T follicular helper cell (primary cell): ENCODE measurements around the gene PFKFB3.
"Not testable (repeated sequence)": the region's sequence is repeated elsewhere in the genome, so short reads cannot be mapped to it uniquely, and the experiment has no call there.

Experiments used
- DNase-seq: peaks from one replicate; pipeline ENCODE4 v3.0.0-alpha.2; 2020; ENCODE audit warnings: low read depth

The PFKFB3 gene

DNA sequence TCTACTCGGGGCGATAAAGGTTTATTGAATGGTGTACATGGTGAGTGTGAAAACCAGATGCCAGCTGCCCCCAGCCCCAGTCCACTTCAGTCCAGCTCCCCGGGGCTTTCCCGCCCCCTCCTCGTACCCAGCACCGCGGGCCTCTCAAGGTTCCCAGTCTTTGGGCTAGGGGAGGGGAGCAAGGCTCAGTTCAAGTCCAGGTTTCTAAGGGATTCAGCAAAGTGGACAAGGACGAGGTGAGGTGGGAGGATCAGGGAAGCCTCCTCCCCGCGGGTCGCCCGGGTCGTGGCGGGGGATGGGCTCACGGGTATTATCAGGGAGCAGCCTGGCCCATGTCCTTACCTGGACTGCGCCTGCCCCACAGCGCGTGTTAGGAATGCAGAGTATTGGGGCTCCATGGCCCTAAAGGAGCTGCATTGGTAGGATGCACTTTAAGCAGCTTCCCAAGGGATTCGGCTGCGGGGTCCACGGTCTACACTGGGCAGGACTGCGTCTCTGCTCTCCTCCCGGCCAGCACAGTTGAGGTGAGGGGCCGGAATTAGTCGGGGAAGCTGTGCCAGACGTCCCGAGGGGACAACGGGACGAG lies 541 bp upstream of the PFKFB3 start:
- DNase-seq: no peak

DNA sequence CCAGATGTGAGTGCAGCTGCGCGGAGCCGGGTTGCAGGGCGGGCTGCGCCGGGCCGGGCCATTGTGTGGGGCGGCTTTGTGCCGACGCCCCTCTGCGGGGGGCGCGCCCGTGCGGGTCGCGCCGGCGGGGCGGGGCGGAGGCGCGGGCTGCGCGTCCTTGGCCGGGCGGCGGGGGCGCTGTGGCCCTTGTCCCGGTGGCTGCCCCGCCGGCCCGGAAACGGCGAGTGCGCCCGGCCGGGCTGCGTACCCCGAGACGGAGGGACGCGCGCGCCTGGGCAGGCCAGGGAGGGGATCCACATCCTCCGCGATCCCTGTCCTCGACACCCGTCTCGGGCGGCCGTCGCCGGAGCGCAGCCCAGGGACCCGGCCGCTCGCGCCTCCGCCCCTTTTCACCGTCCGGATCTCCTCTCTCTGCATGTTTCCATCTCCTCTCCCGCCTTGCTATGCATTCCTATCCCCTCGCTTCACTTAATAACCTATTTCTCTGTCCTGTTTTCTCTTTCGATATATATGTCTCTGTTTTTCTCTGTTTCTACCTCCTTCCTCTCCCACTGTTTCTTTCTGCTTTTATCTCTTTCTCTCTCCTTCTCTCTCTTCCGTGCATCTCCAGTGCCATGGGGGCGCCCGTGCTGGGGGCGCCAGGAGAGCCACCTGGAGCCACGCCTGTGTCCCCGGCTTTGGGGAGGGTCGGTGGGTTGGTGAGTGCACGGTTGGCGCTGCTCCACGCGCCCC lies 765 bp downstream of the PFKFB3 start:
- peak; percentile 27 for DNase-seq

DNA sequence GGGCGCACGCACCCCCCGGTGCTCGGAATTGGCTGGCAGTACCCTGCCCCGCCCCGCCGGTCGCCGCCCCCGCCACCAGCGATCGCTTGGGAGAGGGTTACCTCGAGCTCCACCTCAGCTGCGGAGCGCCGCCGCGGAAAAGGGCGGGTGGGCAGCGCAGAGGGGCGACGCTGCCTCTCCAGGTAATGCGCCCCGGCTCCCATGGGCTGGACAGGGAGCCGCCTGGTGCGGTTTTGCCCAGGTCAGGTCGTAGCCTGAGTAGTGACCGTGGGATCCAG lies 1.3 kb downstream of the PFKFB3 start:
- peak; percentile 42 for DNase-seq

DNA sequence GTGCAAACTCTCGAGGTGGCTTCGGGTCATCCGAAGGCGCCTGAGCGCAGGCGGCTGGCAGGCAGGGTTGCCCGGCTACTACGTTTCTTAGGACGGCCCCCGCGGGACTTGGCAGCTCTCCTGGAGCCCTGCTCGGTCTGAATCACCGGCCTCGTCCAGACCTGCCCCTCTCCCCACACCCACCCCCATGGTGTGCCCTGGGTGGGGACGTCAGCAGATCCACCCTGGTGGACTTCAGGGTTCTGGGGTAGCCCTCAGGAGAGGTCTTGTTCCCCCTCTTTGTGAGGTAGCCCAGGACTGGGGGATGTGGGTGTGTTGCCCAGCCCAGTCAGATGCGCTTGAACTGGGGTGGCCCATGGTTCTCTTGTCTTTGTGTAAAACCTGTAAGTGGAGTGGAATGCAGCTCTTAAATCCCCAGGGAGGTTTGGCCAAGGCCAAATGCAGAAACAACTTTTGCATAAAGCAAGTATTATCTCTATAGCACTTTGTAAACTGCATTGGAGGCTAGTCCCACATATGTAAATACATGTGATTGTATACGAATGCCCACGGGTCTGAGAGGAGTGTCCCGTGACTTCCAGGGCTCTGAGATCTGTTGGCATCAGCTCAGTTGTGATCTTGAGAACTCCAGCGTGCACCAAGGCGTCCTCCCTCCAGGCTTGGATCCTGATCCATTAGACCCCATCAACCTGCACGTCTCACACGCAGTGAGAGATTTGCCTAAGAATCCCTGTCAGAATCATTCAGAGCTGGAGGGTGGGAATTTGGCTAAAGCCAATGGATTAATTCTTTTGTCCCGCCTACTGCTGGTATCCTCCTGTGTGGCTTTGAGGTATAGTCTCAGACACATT lies 1.8 kb downstream of the PFKFB3 start:
- DNase-seq: no peak

DNA sequence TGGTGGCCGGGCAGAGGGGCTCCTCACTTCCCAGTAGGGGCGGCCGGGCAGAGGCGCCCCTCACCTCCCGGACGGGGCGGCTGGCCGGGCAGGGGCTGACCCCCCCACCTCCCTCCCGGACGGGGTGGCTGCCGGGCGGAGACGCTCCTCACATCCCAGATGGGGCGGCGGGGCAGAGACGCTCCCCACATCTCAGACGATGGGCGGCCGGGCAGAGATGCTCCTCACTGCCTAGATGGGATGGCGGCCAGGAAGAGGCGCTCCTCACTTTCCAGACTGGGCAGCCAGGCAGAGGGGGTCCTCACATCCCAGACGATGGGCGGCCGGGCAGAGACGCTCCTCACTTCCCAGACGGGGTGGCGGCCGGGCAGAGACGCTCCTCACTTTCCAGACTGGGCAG lies 3.8 kb downstream of the PFKFB3 start:
- not testable (repeated sequence) for DNase-seq

DNA sequence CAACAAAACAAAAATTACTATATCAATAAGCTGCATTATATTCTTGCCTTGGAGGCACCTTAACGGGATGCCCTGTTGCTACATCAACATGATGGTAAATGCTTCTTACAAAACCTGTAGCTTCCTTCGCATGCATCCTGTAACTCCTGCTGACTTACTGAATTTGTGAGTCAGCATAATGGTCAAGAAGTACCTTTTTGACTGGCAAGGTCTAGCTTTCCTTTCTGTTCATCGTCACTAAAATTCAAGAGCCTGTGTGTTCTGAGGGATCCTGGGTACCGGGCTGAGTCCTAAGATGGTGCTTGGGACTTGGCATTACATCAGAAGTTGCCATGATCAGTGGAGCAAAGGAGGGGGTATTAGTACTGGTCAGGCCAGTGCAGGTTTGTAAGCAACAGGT lies 4.9 kb downstream of the PFKFB3 start:
- no peak for DNase-seq

DNA sequence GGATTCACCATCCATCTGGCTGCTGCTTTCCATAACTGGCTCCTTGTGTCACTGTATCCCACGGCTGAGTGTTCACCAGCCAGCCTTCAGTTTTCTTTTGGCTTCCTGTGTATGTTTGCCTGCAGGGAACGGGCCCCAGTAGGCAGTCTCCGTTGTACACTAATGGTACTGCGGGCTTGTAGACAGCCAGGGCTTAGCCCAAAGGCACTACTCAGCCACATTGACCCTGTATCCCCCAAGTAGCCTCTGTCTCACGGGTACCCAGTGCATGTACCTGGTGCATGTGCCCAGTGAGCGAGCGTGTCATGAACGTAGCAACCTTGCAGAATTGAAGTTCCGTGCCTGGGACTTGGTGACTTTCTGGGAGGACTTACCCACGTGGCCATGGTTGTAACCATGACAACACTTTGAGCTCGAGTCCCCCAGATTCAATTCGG lies 6.1 kb downstream of the PFKFB3 start:
- DNase-seq: no peak

DNA sequence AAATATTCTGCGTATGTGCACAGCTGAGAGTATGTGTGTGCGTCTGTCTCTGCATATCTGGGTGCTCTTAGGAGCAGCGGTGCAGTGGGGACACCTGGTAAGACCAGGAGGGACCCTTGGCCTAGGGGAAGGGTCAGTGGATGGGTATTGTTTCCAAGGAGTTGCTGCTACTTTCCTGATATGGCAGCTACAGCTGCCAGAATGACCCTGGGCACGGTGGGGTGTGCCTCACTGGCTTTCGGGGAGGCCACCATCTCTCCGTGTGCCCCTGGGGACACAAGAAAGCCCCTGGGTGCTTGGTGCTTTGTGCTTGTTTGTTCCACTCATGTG lies 8.6 kb downstream of the PFKFB3 start:
- DNase-seq: no peak

DNA sequence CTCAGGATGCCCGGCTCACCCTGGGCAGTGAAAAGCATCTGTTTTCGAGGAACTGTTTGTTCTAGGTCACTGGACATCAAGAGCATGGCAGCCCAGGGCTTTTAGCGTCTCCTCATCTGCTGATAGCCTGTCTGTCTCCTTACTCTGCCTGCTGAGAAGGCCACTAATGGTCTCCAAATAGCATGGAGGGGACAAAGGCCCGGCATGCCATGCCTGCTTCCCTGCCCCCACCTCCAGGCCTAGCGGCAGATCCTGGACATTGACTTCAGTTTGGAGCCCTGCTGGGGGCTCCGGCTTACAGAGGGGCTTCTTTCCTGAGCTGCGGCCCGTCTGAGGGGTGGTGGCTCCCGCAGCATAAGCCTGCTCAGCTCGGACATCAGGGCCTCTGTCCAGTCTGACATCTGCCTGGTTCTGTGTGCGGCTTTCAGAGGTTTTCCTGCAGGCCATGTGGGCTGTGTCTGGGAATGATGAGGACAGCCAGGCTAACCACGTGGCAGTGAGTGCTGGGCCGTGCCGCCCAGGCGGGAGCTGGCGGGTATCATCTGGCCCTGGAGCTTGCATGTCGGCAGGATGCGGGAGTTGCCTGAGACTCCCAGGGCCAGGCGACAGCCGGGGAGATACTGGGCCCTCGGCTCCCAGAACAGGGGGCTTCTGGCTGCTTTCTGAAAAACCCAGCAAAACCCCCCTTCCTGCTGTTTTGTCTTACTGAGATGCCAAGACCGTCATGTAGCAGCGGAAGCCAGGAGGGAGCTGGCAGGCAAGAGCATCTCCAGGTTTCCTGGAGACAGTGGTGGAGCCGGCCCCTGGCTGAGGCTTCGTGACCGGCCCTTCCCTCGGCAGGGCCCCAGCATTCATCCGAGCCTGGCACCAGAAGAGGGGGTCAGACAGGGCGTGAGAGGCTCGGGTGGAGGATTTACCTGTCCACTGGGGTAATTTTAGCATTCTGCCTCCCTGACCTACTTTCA lies 9.2 kb downstream of the PFKFB3 start:
- DNase-seq: no peak

DNA sequence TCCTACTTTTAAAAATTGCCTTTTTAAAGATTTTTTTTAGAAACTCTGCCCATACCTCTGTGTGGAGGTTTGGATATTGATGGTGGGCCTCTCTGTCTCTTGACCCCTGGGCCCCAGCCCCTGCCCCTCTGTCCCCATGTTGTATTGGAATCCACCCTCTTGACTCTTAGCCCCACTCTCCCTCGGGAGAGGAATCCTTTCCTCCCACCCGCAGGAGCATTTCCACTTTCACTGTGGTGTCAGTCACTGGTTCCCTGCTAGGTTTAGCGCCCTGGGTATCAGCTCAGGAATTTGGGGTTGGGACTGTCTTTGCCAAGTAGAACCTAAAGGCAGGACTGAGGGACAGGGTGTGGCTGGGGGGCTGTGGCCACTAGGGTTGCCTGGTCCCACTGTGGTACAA lies 10.1 kb downstream of the PFKFB3 start:
- no peak for DNase-seq

DNA sequence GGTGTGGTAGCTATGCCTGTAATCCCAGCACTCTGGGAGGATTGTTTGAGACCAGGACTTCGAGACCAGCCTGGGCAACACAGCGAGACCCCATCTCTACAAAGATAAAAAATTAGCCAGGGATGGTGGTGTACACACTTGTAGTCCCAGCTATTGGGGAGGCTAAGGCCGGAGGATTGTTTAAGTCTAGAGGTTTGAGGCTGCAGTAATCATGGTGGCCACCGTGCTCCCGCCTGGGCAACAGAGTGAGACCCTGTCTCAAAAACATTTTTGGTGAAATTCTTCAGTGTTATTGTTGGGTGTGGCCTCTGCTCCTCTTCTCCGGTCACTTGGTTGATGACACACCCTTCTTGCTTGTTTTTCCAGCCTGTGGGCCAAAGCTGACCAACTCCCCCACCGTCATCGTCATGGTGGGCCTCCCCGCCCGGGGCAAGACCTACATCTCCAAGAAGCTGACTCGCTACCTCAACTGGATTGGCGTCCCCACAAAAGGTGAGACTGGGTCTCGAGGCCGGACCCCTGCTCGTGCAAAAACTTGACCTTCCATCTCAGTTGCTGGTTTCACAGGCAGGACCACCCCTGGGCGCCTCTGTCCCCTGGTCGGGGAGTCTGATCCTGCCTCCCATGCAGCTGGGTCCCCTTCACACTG lies 10.6 kb downstream of the PFKFB3 start:
- no peak for DNase-seq

DNA sequence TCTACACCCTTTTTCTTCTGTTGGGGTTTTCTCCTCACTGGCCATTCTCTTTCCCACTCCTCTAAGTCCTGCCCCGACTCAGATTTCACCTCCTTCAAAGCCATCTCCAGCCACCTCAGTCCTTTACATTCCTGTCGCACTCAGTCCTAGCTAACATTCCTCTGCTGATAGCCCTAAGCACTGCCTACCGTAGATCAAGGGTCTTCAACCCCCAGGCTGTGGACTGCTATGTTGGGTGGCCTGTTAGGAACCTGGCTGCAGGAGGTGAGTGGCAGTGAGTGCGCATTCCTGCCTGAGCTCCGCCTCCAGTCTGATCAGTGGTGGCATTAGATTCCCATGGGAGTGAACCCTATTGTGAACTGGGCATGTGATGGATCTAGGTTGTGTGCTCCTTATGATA lies 11.2 kb downstream of the PFKFB3 start:
- no peak for DNase-seq

DNA sequence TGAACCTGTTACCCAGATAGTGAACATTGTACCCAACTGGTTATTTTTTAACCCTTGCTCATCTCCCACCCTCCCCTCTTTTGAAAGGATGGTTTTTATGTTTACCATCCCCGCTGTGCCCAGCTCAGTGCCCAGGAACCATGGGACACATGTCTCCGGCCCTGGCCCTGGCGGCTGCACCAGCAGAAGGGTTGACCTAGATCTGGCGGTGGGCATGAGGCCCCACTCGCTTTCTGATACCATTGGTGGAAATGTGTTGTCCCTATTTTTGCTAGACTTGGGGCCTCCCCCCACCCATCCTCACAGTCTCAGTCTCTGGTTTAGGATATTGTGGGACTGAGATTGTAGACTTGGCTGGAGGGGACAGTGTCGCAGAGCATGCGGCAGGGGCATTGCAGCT lies 11.9 kb downstream of the PFKFB3 start:
- no peak for DNase-seq

DNA sequence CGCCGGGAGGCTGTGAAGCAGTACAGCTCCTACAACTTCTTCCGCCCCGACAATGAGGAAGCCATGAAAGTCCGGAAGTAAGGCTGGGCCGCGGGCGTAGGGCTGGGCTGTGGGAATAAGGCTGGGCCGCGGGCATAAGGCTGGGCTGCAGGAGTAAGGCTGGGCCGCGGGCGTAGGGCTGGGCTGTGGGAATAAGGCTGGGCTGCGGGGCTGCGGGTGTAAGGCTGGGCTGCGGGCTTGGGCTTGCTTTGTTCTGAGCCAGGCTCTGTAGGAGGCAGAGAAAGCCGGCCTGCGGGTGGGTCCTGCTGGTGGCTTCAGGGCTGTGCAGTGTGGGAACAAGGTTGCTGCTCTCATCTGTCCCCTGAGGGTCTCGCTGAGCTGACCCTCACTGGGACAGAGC lies 12.5 kb downstream of the PFKFB3 start:
- DNase-seq: no peak

DNA sequence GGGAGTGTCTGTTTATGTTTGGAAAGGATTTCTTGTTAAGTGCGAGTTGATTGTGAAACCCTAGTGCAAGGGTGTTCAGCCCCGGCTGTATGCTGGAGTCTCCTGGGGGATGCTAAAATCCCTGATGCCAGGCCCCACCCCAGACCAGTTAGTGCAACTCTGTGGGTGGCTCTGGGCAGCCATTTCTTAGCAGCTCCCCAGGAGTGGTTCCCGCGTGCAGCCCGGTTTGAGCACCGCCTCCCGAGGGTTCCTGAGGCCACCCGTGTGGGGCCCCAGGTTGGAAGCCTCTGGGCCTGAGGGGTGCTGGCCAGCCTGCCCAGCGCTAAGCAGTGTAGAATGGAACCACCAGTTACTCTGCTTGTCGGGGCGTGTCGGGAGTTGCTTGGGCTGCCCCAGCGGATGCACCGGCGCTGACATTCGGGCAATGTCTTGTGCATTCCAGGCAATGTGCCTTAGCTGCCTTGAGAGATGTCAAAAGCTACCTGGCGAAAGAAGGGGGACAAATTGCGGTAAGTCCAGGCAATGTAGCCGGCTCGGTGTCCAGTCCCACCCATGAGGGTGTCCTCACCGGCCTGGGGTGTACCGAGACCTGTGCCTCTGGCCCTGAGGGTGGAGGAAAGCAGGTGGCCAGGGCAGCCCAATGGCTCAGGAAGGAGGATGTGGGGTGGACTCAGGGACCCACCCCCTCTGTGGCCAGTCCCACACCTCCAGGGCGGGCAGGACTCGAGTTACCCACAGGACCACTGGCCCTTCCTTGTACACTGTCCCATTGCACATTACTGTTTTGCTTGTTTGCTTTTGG lies 13.2 kb downstream of the PFKFB3 start:
- DNase-seq: no peak

DNA sequence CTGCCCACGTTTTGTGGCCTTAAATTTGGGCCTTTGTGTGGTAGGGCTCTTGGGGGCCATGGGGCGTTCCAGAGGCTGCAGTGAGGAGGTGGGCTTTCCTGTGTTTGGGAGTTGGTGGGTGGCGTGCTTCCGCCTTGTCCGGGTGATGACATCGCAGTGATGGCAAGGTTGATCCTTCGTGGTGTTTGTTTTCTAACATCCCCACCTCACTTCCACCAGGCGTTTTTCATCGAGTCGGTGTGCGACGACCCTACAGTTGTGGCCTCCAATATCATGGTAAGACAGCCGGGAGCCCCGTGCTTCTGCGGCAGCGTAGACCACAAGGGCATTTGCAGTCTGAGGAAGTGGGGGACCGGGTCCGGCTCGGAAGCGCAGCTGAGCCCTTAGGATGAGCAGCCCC lies 14.2 kb downstream of the PFKFB3 start:
- DNase-seq: no peak

DNA sequence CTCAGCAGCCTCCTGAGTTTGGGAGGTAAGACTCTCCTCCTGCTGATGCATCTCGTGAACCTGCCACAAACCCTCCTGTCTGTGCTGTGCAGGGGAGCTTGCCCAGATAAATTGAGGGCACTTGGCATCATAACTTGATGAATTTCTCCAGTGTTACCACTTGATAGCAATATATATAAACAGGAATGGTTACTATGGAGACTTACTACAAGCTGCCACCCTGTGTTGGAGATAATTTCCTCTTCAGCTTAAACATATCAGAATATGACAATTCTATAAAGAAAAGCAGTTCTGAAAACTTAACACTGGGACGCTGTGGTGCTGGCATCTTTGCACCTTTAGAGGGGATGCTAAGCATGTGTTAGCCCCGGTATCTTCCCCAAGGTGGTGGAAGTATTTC lies 14.9 kb downstream of the PFKFB3 start:
- DNase-seq: no peak

DNA sequence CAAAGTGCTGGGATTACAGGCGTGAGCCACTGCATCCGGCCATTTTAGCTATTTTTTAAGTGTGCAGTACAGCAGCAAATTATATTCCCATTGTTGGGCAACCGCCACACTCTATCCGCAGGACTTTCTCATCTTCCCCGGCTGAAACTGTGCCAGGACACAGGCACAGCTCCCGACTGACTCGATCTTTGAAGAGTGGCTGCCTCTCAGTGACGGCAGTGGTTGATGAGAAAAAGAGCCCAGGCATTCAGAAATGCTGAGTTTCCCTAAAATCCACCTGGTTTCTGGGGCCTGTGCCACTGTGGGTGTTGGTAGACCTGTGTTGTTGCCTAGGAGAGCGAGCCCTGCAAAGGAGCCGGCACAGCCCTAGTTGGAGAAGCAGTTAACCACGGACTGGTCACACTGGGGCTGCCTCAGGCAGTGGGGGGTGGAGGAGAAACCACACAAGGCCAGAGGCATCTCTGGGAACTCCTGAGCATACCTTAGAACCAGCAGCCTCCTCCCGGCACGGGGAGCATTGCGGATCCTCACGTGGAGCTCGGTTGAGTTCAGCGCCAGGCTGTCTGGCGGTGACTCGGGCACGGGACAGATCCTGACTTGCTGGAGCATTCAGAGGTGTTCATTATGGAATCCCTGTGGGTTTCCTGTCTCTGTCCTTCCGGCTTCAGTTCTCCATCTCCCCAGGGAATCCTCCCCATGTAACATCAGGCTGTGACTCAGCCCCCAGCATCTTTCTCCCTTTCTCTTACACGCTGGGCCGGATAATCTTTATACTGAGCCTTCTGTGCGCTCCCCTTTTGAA lies 16.2 kb downstream of the PFKFB3 start:
- no peak for DNase-seq

DNA sequence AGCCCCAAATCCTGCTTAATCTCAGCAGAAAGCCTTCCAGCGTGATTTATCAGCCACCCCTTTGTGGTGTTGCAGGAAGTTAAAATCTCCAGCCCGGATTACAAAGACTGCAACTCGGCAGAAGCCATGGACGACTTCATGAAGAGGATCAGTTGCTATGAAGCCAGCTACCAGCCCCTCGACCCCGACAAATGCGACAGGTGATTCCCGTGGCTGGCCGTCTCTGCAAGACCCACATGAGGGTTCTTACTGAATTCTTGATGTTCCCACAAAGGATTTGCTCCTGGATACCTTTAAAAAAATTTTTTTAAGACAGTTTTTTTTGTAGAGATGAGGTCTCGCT lies 16.7 kb downstream of the PFKFB3 start:
- DNase-seq: no peak
